Adrenal gland (tissue), 5 donors: ENCODE results near the gene UBA7.

Experiments used
- POLR2A ChIP-seq, 2 donors: fragments of 450-650 bp; IDR thresholded peaks; one replicate each; pipeline ENCODE4 v1.6.1; 2017; ENCODE audit warnings: antibody characterized with exemption in 2 of 2, mild to moderate bottlenecking in 2 of 2, moderate library complexity in 1 of 2
- TF ChIP-seq, protein P1 (sequence below), 6 experiments: fragments of 450-650 bp in 4 of 6; fragments of 200-600 bp in 2 of 6; sonication (generic) in 1 of 6; IDR thresholded peaks; 1 replicate in 5 of 6; 2 replicates in 1 of 6; pipeline versions ENCODE4 v1.5.1 to v1.8.0; 2016 to 2021; ENCODE audit warnings: antibody characterized with exemption in 6 of 6, mild to moderate bottlenecking in 2 of 6, moderate library complexity in 1 of 6
- donor health status: DM: no; HTN: no; CAD: no.

DNA sequence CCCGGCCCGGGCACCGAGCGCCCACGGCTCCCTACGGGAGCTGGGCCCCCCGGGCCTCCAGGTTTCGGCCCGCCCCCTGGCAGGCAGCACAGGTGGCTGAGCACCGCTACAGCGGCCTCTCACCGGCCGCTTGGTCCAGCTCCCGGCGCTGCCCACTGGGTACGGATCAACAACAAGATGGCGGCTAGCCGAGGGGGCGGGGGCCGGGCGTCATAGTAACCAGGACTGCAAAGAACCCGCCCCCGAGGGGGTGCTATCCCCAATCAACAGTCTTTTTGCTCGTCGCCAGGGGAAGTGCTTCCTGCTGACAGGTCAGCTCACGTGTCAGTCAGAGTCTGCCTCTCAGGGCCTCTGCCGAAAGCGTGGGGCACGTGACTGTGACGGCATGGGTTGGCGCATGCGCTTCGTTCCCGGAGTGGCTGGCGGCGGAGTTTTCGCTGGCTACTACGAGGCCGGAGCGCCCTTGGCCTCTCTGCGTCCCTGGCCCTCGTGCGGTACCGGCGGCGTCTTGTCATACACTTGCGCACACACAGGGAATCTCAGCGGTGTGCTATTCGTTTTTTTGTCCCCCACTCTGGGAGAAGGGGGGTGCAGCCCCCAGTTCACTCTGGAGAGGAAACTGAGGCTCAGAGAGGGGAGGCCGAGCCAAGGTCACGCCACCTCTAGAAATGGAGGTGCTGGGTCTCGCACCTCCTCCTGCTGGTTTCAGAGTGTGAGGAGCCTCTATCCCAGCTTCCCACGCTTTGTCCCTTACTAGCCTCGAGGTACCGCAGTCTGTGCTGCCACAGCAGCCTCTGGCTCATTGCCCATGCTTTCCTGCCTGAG lies 27.2 kb downstream of the UBA7 start, which contains the start of gene IP6K1:
- TF ChIP-seq, protein P1, sequence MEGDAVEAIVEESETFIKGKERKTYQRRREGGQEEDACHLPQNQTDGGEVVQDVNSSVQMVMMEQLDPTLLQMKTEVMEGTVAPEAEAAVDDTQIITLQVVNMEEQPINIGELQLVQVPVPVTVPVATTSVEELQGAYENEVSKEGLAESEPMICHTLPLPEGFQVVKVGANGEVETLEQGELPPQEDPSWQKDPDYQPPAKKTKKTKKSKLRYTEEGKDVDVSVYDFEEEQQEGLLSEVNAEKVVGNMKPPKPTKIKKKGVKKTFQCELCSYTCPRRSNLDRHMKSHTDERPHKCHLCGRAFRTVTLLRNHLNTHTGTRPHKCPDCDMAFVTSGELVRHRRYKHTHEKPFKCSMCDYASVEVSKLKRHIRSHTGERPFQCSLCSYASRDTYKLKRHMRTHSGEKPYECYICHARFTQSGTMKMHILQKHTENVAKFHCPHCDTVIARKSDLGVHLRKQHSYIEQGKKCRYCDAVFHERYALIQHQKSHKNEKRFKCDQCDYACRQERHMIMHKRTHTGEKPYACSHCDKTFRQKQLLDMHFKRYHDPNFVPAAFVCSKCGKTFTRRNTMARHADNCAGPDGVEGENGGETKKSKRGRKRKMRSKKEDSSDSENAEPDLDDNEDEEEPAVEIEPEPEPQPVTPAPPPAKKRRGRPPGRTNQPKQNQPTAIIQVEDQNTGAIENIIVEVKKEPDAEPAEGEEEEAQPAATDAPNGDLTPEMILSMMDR (IDR thresholded peaks at IDR 0.05): peak in 2 of 6 experiments; percentile 15 to 16
- TF ChIP-seq POLR2A (IDR thresholded peaks at IDR 0.05): peak; percentile 65 to 85
